RWPE1 (cell line): Measurements from ENCODE around the gene KCNC3.
A peak's percentile ranks its signal among the peaks of the same experiment; 100 is the strongest.

Experiments
- CTCF ChIA-PET: fragments of 350-600 bp; sonication (Branson Sonifier 250); formaldehyde crosslinking; extraction: SDS; loops from one replicate; lab custom pipeline; 2021; lab: Yijun Ruan, JAX
- POLR2A ChIA-PET: fragments of 400-600 bp; formaldehyde crosslinking; extraction: SDS; loops from one replicate; lab custom pipeline; 2020; ENCODE audit warnings: antibody characterized with exemption; ENCODE audit not compliant: low non-redundant PET; lab: Yijun Ruan, JAX
- DNase-seq: peaks from one replicate; pipeline ENCODE4 v3.0.0; 2012; ENCODE audit warnings: low spot score
- H3K27ac ChIP-seq: fragments of 450-650 bp; 2 replicates; pipeline ENCODE4 v1.5.1; 2017
- TF ChIP-seq, protein P1 (sequence below): fragments of 450-650 bp; conservative IDR thresholded peaks from 2 replicates; pipeline ENCODE4 v1.5.1; 2017; ENCODE audit warnings: low read depth, mild to moderate bottlenecking

Gene KCNC3

DNA sequence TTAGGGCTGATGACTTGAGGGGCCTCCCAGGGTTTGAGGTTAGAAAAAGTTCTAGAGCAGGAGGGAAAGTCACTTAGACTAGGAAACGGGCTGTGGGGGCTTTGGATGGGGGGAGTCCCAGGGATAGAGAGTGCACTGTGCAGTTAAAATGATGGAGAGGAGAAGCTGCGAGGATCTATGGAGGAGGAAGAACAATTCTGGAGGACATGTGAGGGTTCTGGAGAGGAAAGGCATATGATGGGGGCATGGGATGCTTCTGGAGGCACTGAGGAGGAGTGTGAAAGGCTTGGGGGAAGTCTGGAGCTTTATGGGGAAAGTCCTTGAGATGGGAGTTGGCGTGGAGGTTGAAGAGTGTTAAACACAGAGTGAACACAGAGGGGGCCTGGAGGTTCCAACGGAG lies 2.2 kb downstream of the KCNC3 start:
- no peak overlapping the region for H3K27ac ChIP-seq
- POLR2A ChIA-PET = no interaction called here
- DNase-seq = no peak
- TF ChIP-seq, protein P1, sequence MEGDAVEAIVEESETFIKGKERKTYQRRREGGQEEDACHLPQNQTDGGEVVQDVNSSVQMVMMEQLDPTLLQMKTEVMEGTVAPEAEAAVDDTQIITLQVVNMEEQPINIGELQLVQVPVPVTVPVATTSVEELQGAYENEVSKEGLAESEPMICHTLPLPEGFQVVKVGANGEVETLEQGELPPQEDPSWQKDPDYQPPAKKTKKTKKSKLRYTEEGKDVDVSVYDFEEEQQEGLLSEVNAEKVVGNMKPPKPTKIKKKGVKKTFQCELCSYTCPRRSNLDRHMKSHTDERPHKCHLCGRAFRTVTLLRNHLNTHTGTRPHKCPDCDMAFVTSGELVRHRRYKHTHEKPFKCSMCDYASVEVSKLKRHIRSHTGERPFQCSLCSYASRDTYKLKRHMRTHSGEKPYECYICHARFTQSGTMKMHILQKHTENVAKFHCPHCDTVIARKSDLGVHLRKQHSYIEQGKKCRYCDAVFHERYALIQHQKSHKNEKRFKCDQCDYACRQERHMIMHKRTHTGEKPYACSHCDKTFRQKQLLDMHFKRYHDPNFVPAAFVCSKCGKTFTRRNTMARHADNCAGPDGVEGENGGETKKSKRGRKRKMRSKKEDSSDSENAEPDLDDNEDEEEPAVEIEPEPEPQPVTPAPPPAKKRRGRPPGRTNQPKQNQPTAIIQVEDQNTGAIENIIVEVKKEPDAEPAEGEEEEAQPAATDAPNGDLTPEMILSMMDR = no peak
- CTCF ChIA-PET = no interaction called here

DNA sequence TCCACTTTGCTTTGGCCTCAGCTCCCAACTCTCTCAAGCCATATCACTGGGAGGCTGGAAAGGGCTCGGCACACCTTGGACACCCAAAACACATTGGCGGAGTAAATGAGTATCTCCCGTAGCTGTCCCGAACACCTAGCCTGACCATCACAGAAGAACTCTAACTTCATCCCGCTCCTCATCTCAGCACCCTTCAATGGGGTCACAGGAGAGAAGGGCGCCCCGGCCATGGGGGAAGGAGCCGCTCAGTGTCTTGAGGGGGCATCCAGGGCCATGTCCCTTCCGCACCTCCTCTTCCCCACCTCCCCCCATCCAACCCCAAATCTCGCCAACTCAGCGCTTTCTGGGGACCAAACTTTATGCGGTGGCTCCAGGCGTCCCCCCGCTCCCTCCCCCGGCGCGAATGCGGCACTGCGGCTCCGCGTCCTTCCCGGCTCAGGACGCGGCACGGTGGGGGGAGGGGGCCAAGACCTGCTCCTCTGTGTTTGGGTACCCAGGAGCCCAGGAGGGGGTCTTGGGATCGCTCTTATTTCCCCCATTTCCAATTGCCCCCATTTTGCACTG lies 3.0 kb downstream of the KCNC3 start:
- no peak for DNase-seq
- ChIA-PET CTCF (no interaction called here), POLR2A (no interaction called here)
- H3K27ac ChIP-seq = no peak overlapping the region
- TF ChIP-seq, protein P1 = no peak

DNA sequence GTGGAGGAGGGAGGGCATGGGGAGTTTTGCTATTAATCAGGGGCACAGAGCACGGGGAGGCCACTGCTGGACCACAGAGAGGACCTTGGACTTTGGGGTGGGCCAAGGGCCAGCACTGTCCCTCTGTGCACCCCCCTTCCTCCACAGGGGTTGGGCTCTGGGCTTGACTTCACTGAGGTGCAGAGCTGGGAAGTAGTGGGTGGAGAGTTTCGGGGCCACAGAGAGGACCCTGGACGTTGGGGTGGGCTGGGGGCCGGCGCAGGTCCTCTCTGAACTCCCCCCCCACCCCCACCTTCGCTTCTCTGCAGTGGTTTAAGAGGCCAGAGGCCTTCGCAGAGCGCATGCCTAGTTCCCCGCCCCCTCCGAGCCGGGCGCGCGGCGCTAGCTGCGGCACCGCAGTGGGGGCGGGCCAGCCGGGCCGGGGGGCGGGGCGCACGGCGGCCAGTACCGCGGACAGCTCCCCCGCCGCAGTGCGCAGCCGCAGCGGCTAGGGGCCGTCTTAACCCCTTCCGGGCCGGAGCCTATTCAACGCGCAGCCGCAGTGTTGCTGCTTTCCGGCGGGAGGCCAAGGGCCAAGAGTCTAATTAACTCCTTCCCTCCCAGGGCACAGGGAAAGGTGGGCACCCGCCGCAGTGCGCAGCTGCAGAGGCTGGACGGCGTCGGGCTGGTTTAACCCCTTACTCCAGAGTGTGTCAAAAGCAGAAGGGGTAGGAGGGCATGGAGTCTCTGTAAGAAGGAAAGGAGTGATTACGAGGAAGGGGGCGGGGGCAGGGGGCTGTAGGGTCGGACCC lies 3.7 kb downstream of the KCNC3 start:
- no peak overlapping the region for H3K27ac ChIP-seq
- DNase-seq = peak; percentile 98
- CTCF ChIA-PET = no interaction called here
- POLR2A ChIA-PET = no interaction called here
- TF ChIP-seq, protein P1 = no peak

DNA sequence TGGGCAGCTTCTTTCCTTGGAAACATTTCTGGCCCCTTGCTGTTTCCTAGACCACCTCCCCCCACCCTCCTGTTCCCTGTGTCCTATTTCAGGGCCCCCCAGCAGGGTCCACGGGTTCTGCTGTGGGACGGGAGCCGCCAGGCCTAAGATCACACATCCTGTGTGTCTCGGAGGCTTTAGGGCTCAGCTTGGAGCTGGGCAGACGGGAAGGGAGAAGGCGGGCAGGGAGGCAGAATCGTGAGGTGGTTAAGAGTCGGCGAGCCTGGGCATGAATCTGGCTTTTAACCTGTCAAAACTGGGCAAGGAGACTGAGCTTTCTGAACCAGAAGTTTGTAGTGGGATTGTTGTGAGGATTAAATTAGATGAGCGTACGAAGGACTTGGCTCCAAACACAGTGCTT lies 4.8 kb downstream of the KCNC3 start:
- peak overlapping the region; percentile 10; the same call in 1 of the 2 replicates for H3K27ac ChIP-seq
- POLR2A ChIA-PET = interaction anchor here (0.6 kb wide), 1 partner anchor 8 kb away, joined by 3 read pairs; no protein-coding TSS in a partner anchor
- DNase-seq = no peak
- TF ChIP-seq, protein P1 = no peak
- CTCF ChIA-PET = interaction anchor here (0.6 kb wide), 1 partner anchor 42 kb away, joined by 3 read pairs; no protein-coding TSS in a partner anchor

DNA sequence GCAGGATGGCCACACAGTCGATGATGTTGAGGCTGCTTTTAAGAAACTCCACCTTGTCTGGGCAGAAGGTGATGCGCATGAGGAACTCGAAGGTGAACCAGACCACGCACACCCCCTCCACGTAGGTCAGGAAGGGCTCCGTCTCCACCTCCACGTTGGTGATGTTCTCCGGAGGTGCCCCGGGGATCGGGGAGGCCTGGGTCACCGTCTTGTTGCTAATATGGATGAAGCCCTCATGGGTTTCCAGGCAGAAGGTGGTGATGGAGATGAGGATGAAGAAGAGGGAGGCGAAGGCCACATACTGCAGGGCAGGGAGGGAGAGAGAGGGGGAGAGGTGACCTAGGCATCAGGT lies 5.4 kb downstream of the KCNC3 start:
- ChIA-PET CTCF (no interaction called here), POLR2A (no interaction called here)
- no peak overlapping the region for H3K27ac ChIP-seq
- DNase-seq = no peak
- TF ChIP-seq, protein P1 = no peak

DNA sequence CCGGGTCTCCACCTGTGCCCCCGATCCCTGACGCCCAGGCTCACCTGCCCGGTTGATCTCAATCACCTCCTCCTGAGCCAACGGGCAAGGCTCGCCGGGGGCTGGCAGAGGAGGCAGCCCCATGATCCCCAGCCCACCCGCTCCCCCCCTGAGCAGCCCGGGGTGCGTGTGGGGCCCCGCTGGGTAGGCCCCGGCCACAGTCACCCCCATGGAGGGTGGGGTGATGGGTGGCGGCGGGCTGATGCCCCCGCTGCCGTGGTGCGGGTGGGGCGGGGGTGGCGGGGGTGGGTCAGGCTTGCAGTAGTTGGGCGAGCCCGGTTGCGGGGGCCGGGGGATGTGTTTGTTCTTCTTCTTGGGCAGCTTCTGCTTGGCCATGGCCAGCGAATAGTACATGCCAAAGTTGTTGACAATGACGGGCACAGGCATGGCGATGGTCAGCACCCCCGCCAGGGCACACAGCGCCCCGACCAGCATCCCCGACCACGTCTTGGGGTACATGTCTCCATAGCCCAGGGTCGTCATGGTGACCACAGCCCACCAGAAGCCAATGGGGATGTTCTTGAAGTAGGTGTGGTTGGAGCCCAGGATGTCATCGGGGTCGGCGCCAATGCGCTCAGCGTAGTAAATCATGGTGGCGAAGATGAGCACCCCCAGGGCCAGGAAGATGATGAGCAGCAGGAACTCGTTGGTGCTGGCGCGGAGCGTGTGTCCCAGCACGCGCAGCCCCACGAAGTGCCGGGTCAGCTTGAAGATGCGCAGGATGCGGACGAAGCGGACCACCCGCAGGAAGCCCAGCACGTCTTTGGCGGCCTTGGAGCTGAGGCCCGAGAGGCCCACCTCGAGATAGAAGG lies 6.0 kb downstream of the KCNC3 start:
- TF ChIP-seq, protein P1 = no peak
- ChIA-PET CTCF (interaction anchor here (0.5 kb wide), 1 partner anchor 176 kb away, joined by 3 read pairs; no protein-coding TSS in a partner anchor), POLR2A (no interaction called here)
- no peak overlapping the region for H3K27ac ChIP-seq
- no peak for DNase-seq
